Keratinocyte (primary cell): ENCODE results near the gene ADARB2.

Experiments
- EZH2 ChIP-seq: IDR thresholded peaks from one replicate; pipeline ENCODE4 v1.6.1; 2012; ENCODE audit warnings: inconsistent platforms, mild to moderate bottlenecking, low read length, moderate library complexity
- TF ChIP-seq, protein P1 (sequence below), 3 experiments: IDR thresholded peaks in 1 of 3; conservative IDR thresholded peaks in 1 of 3; optimal IDR thresholded peaks in 1 of 3; 2 replicates in 2 of 3; 3 replicates in 1 of 3; pipeline versions ENCODE3 to v1.5.1; 2011; ENCODE audit warnings: low read length in 3 of 3, mild to moderate bottlenecking in 3 of 3, moderate library complexity in 2 of 3, control low read depth in 1 of 3, inconsistent platforms in 1 of 3; ENCODE audit not compliant: insufficient read depth in 2 of 3; ENCODE audit errors: extremely low read depth in 1 of 3

- TF ChIP-seq, protein P1, sequence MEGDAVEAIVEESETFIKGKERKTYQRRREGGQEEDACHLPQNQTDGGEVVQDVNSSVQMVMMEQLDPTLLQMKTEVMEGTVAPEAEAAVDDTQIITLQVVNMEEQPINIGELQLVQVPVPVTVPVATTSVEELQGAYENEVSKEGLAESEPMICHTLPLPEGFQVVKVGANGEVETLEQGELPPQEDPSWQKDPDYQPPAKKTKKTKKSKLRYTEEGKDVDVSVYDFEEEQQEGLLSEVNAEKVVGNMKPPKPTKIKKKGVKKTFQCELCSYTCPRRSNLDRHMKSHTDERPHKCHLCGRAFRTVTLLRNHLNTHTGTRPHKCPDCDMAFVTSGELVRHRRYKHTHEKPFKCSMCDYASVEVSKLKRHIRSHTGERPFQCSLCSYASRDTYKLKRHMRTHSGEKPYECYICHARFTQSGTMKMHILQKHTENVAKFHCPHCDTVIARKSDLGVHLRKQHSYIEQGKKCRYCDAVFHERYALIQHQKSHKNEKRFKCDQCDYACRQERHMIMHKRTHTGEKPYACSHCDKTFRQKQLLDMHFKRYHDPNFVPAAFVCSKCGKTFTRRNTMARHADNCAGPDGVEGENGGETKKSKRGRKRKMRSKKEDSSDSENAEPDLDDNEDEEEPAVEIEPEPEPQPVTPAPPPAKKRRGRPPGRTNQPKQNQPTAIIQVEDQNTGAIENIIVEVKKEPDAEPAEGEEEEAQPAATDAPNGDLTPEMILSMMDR (optimal IDR thresholded peaks at IDR 0.05 in 1 of 3, IDR thresholded peaks at IDR 0.05 in 1 of 3, conservative IDR thresholded peaks at IDR 0.05 in 1 of 3; ENCODE audit: extremely low read depth in 1 of 3, insufficient read depth in 2 of 3, low read length in 3 of 3), result no peak
- no peak for TF ChIP-seq EZH2
These were observed 193.7 kb downstream of the ADARB2 start for GRCh38 chr10:1543596-1543995.
